GM12892 (cell line): ENCODE measurements around the gene MIB1.

Experiments used
- POLR2A ChIP-seq: IDR thresholded peaks from 2 replicates; pipeline ENCODE4 v1.6.1; 2011; ENCODE audit warnings: low read depth, low read length, control low read depth
- POLR2AphosphoS5 ChIP-seq: IDR thresholded peaks from 2 replicates; pipeline ENCODE4 v1.6.1; 2011; ENCODE audit warnings: low read depth, low read length, control low read depth
- TAF1 ChIP-seq: IDR thresholded peaks from 2 replicates; pipeline ENCODE4 v1.6.1; 2011; ENCODE audit warnings: low read depth, mild to moderate bottlenecking, control low read depth, low read length, borderline replicate concordance

- no peak for TF ChIP-seq POLR2A
- no peak for TF ChIP-seq TAF1
- no peak for TF ChIP-seq POLR2AphosphoS5
Measured at GRCh38 chr18:21855432-21855831, 114.8 kb downstream of the MIB1 start.
